LNCaP clone FGC (cell line): Measurements from ENCODE around the gene RPL14.

Source experiments
- DNase-seq: peaks from one replicate; pipeline ENCODE4 v3.0.0-alpha.2; 2011; ENCODE audit warnings: low read depth
- H3K4me3 ChIP-seq: 2 replicates; pipeline ENCODE4 v1.5.1; 2011; ENCODE audit warnings: mild to moderate bottlenecking, low read depth, low read length, control low read depth
- TF ChIP-seq, protein P1 (sequence below): IDR thresholded peaks from 2 replicates; pipeline ENCODE4 v1.5.1; 2012; ENCODE audit warnings: mild to moderate bottlenecking; ENCODE audit not compliant: control insufficient read depth, insufficient read depth; ENCODE audit errors: extremely low read depth

The RPL14 gene

DNA sequence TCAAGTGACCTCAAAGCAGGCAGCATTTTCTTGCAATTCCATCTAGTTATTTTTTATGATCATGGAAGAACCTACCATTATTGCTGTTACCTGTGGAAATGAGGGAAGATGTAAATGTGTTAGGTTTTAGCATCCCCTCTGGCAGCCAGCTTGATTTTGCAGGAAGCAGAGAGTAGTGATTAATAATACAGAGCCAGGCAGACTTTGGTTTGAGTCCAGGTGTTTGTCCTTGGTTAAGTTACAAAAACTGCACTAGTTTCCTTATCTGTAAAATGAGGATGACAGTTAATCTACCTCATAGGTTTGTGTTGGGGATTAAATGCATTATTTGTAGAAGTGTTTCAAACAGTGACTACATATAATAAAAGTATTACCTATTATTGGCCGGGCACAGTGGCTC, 60.9 kb downstream of the RPL14 start:
- TF ChIP-seq, protein P1, sequence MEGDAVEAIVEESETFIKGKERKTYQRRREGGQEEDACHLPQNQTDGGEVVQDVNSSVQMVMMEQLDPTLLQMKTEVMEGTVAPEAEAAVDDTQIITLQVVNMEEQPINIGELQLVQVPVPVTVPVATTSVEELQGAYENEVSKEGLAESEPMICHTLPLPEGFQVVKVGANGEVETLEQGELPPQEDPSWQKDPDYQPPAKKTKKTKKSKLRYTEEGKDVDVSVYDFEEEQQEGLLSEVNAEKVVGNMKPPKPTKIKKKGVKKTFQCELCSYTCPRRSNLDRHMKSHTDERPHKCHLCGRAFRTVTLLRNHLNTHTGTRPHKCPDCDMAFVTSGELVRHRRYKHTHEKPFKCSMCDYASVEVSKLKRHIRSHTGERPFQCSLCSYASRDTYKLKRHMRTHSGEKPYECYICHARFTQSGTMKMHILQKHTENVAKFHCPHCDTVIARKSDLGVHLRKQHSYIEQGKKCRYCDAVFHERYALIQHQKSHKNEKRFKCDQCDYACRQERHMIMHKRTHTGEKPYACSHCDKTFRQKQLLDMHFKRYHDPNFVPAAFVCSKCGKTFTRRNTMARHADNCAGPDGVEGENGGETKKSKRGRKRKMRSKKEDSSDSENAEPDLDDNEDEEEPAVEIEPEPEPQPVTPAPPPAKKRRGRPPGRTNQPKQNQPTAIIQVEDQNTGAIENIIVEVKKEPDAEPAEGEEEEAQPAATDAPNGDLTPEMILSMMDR, result no peak
- DNase-seq, result no peak
- no peak overlapping the region for H3K4me3 ChIP-seq
